Neural progenitor cell (in vitro differentiated cells): ENCODE measurements around the gene RHAG. TPM values are rescaled to one million over a fixed set of nuclear protein-coding genes. Genes with fewer than 3 reads are reported as not detected.
A peak's percentile ranks its signal among the peaks of the same experiment; 100 is the strongest.

Experiments
- DNase-seq: peaks from one replicate; pipeline ENCODE4 v3.0.0-alpha.2; 2016; ENCODE audit warnings: low spot score
- H2AFZ ChIP-seq: fragments of 200-600 bp; sonication (generic); replicated peaks from 2 replicates; pipeline ENCODE4 v1.6.1; 2016; ENCODE audit warnings: antibody characterized with exemption
- H3F3A ChIP-seq: fragments of 200-600 bp; sonication (generic); 2 replicates; pipeline ENCODE4 v1.6.1; 2016; ENCODE audit warnings: antibody characterized with exemption, low read depth
- H3K27ac ChIP-seq: fragments of 200-600 bp; sonication (generic); 2 replicates; pipeline ENCODE4 v1.5.1; 2016; ENCODE audit warnings: mild to moderate bottlenecking
- H3K27me3 ChIP-seq: fragments of 200-600 bp; sonication (generic); 2 replicates; pipeline ENCODE4 v1.6.1; 2016; ENCODE audit warnings: mild to moderate bottlenecking, moderate library complexity
- H3K36me3 ChIP-seq: fragments of 200-600 bp; sonication (generic); 2 replicates; pipeline ENCODE4 v1.5.1; 2016
- H3K4me1 ChIP-seq: fragments of 200-600 bp; sonication (generic); 2 replicates; pipeline ENCODE4 v1.6.1; 2016; ENCODE audit warnings: mixed run types
- H3K4me2 ChIP-seq: fragments of 200-600 bp; sonication (generic); 2 replicates; pipeline ENCODE4 v1.6.1; 2016
- H3K4me3 ChIP-seq: fragments of 200-600 bp; sonication (generic); 2 replicates; pipeline ENCODE4 v1.5.1; 2016
- H3K79me2 ChIP-seq: fragments of 200-600 bp; sonication (generic); 2 replicates; pipeline ENCODE4 v1.6.1; 2016; ENCODE audit warnings: low read depth
- H3K9ac ChIP-seq: fragments of 200-600 bp; sonication (generic); 2 replicates; pipeline ENCODE4 v1.6.1; 2016
- H3K9me3 ChIP-seq: fragments of 200-600 bp; sonication (generic); 2 replicates; pipeline ENCODE4 v1.5.1; 2016; ENCODE audit warnings: low read depth
- H4K20me1 ChIP-seq: fragments of 200-600 bp; sonication (generic); 2 replicates; pipeline ENCODE4 v1.6.1; 2016; ENCODE audit warnings: low read depth
- H3K27ac Mint-ChIP-seq: 3 replicates; pipeline ENCODE4 v1.8.0; 2021; ENCODE audit warnings: mixed read lengths
- H3K27me3 Mint-ChIP-seq: 2 replicates; pipeline ENCODE4 v1.8.0; 2022; ENCODE audit warnings: low read depth, mild to moderate bottlenecking, inconsistent platforms, moderate library complexity, mixed read lengths; ENCODE audit not compliant: insufficient read depth
- H3K36me3 Mint-ChIP-seq: 3 replicates; pipeline ENCODE4 v1.8.0; 2021; ENCODE audit warnings: mixed read lengths
- H3K4me1 Mint-ChIP-seq: 3 replicates; pipeline ENCODE4 v1.8.0; 2021; ENCODE audit warnings: mixed read lengths
- H3K4me3 Mint-ChIP-seq: 3 replicates; pipeline ENCODE4 v1.8.0; 2021; ENCODE audit warnings: mild to moderate bottlenecking, moderate library complexity, mixed read lengths
- H3K9me3 Mint-ChIP-seq: 3 replicates; pipeline ENCODE4 v1.8.0; 2020; ENCODE audit warnings: mixed read lengths
- EZH2 ChIP-seq: fragments of 200-600 bp; sonication (generic); IDR thresholded peaks from 2 replicates; pipeline ENCODE4 v1.6.1; 2017; ENCODE audit warnings: antibody characterized with exemption, mild to moderate bottlenecking, moderate library complexity
- EZH2phosphoT487 ChIP-seq: fragments of 200-600 bp; sonication (generic); IDR thresholded peaks from 2 replicates; pipeline ENCODE4 v1.6.1; 2017; ENCODE audit warnings: antibody characterized with exemption
- total RNA-seq: library from RNA; depleted of rRNA; stranded (reverse); fragments of >200 nt; gene quantifications from 2 replicates; pipeline ENCODE4 v1.2.3, GENCODE V29; 2015; ENCODE audit warnings: low replicate concordance
- TF ChIP-seq, protein P1 (sequence below): fragments of 200-600 bp; sonication (generic); IDR thresholded peaks from 2 replicates; pipeline ENCODE4 v1.5.1; 2017; ENCODE audit warnings: antibody characterized with exemption, mild to moderate bottlenecking

RHAG gene
- total RNA-seq, 1 donor from 2014 or later, result not detected

GRCh38 chr6:49556429-49556837 lies 80.2 kb downstream of the RHAG start:
- H3K27ac Mint-ChIP-seq, result no peak overlapping the region

DNA sequence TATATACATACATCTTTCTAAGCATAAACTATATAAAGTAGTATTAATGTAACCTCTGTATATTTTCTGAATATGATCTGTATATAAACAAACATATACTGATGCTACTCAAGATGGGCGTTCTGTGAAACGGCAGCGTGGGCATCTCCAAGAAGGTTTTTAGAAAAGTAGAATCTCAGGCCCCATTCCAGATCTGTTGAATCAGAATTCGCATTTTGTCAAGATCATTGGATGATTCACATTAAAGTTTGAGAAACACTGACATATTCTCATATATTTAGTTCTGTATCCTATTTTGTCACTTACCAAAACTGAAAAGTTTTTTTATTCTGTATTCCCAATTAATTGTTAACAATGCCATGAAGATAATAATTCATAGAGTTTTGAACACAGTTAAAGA lies 80.7 kb downstream of the RHAG start:
- Mint-ChIP-seq H3K4me3 (no peak overlapping the region), H3K4me1 (peaks cover 31% of the 10 kb centered on the region), H3K27ac (no peak overlapping the region), H3K36me3 (no peaks in the 10 kb centered on the region), H3K9me3 (no peaks in the 10 kb centered on the region), H3K27me3 (peaks cover 2% of the 10 kb centered on the region)
- Histone ChIP-seq H3K27ac (no peak overlapping the region), H3K4me2 (peak overlapping the region; percentile 63), H3F3A (peaks cover 69% of the 10 kb centered on the region), H3K36me3 (peaks cover 15% of the 10 kb centered on the region), H4K20me1 (peaks cover 30% of the 10 kb centered on the region), H3K4me3 (peak overlapping the region; percentile 18), H3K27me3 (no peaks in the 10 kb centered on the region), H3K9ac (no peak overlapping the region), H3K9me3 (no peaks in the 10 kb centered on the region), H2AFZ (no peak overlapping the region), H3K4me1 (peaks cover 40% of the 10 kb centered on the region), H3K79me2 (peaks cover 76% of the 10 kb centered on the region)
- DNase-seq, result no peak
- TF ChIP-seq, protein P1, sequence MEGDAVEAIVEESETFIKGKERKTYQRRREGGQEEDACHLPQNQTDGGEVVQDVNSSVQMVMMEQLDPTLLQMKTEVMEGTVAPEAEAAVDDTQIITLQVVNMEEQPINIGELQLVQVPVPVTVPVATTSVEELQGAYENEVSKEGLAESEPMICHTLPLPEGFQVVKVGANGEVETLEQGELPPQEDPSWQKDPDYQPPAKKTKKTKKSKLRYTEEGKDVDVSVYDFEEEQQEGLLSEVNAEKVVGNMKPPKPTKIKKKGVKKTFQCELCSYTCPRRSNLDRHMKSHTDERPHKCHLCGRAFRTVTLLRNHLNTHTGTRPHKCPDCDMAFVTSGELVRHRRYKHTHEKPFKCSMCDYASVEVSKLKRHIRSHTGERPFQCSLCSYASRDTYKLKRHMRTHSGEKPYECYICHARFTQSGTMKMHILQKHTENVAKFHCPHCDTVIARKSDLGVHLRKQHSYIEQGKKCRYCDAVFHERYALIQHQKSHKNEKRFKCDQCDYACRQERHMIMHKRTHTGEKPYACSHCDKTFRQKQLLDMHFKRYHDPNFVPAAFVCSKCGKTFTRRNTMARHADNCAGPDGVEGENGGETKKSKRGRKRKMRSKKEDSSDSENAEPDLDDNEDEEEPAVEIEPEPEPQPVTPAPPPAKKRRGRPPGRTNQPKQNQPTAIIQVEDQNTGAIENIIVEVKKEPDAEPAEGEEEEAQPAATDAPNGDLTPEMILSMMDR, result no peak
- no peak for TF ChIP-seq EZH2
- no peak for TF ChIP-seq EZH2phosphoT487

More at GRCh38 chr6:49556429-49556837, 80.2 kb downstream of the RHAG start:
- H3K36me3 Mint-ChIP-seq, result no peaks in the 10 kb centered on the region
- Histone ChIP-seq H3K79me2 (peaks cover 72% of the 10 kb centered on the region), H3K27ac (no peak overlapping the region), H3K4me2 (peak overlapping the region; percentile 63), H3F3A (peaks cover 69% of the 10 kb centered on the region), H2AFZ (no peak overlapping the region), H3K4me3 (peak overlapping the region; percentile 18), H3K9ac (no peak overlapping the region), H3K9me3 (no peaks in the 10 kb centered on the region), H3K27me3 (no peaks in the 10 kb centered on the region), H4K20me1 (peaks cover 30% of the 10 kb centered on the region), H3K36me3 (peaks cover 15% of the 10 kb centered on the region), H3K4me1 (peaks cover 40% of the 10 kb centered on the region)
- peaks cover 30% of the 10 kb centered on the region for H3K4me1 Mint-ChIP-seq
- peaks cover 2% of the 10 kb centered on the region for H3K27me3 Mint-ChIP-seq
- no peaks in the 10 kb centered on the region for H3K9me3 Mint-ChIP-seq
- DNase-seq, result no peak
- TF ChIP-seq EZH2phosphoT487 (no peak), EZH2 (no peak)
- TF ChIP-seq, protein P1, result no peak
- H3K4me3 Mint-ChIP-seq, result no peak overlapping the region

Other genes with a start within 250 kb of the RHAG start
- gene MMUT, start 173.6 kb downstream of the RHAG start, total RNA-seq, result 14.4 and 23.9 TPM in 2 replicates
- gene CENPQ, start 173.5 kb downstream of the RHAG start, total RNA-seq, result 31.1 and 48.8 TPM in 2 replicates
- not detected in 2 replicates for gene GLYATL3, start 136.9 kb downstream of the RHAG start, total RNA-seq
- 87.2 and 97.2 TPM in 2 replicates for gene C6orf141, start 86.2 kb downstream of the RHAG start, total RNA-seq
- not detected in 2 replicates for gene CRISP2, start 76.7 kb upstream of the RHAG start, total RNA-seq
- not detected in 2 replicates for gene CRISP3, start 107.5 kb upstream of the RHAG start, total RNA-seq
- gene PGK2, start 150.4 kb upstream of the RHAG start, total RNA-seq, result not detected in 2 replicates
- gene CRISP1, start 229.7 kb upstream of the RHAG start, total RNA-seq, result not detected in 2 replicates